DMS79 (cell line): ENCODE measurements around the gene EHBP1.

ENCODE experiments used
- DNase-seq: peaks from one replicate; lab custom pipeline; 2025; lab: John Stamatoyannopoulos, UW

Gene EHBP1

DNA sequence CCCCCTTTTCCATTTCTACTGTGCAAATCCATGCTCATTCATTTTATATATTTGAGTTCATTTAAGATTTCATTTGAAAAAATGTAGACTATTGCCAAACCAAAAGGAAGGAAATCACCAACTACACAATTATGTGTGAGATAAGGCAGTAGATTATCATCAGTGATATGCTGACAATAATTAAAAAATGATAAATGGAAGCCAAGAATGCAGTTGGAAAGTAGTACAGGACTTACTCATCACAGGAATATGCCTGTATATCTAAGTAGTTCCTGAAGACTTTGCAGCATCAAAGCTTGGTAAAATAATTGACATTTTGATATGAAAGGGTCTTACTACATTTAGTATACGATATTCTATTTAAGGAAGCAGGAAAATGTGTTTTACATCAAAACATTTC lies 179.0 kb downstream of the EHBP1 start:
- DNase-seq = no peak

DNA sequence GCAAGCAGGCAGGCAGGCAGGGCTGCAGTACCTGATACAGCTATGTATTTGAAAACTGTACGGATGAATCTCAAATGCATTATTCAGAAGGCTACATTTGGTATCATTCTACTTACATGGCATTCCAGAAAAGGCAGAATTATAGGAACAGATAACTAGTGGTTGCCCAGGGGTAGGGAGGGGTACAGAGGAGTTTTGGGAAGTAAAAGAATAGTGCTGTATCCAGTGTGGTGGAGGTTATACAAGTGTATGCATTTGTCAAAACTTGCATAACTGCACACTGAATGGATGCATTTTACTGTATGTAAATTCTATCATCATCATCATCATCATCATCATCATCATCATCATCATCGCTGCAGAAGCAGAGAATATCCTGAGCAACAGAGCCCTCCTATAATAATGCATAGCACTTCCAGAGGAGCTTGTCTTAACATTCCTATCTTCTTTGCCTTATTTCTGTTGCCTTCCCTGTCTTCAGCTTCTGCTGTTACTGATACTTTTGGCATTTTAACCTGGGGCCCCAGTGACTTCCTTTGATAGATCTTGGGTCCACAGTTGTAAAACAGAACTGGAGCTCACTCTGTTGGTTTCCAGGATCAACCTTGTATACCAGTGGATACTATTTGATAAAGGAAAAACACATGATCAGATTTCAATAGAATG lies 189.6 kb downstream of the EHBP1 start:
- no peak for DNase-seq

DNA sequence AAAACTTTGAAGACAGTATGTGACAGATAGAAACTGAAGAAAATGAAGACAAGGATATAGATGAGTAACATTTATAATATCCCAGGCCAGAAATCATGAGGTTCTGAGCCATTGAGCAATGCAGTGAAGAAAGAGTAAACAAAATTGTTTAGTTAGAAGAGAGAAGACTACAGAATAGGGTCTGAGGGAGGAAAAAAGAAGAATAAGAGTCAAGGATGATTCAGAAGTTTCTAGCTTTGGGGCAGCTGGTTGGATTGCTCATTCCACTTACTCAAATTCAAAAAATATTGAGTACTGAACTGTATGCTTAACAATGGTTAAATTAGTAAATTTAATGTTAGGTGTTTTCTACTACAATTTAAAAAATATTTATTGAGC lies 190.1 kb downstream of the EHBP1 start:
- no peak for DNase-seq

DNA sequence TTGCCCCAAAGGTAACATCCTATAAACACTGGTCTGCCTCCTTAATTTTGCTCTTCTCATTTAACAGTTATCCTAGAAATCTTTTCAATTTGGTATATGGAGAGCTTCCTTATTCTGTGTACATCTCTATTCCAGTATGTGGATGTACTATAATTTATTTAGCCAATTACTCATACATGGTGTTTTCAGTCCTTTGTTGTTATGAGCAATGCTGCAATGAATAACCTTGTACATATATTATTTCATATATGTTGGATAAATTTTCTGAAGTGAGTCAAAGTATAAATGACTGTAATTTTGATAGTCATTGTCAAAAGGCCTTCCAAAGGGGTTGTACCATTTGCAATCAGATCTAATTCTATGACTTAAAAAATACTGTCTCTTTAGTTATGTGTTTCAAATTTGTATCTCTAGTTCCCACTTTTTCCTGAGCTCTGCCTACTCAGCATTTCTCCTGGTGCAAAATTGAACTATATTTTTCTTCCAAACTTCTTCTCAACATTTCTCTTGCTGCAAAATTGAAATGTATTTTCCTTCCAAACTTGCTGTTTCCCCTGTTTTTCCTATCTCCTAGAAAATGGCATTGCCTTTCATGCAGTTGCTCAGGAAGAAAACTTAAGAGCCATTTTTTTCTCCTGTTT lies 191.8 kb downstream of the EHBP1 start:
- DNase-seq = no peak

DNA sequence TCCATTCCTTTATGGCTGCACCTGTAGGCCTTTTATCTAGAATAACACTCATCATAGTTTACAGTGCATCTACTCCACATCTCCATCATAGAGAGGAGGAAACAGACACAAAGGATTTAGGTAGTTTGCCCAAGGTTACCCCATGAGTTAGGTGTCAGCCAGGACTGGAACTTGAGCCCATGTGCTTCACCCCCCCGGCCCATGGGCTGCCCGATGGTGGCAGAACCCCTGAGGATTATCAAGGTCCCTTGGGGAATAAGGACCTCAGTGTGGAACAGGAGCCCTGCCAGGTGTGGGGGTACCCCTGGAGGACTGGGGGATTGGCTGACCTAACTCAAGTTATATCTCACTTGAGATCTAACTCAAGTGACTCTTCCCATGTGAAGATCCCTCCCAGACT lies 198.8 kb downstream of the EHBP1 start:
- no peak for DNase-seq

DNA sequence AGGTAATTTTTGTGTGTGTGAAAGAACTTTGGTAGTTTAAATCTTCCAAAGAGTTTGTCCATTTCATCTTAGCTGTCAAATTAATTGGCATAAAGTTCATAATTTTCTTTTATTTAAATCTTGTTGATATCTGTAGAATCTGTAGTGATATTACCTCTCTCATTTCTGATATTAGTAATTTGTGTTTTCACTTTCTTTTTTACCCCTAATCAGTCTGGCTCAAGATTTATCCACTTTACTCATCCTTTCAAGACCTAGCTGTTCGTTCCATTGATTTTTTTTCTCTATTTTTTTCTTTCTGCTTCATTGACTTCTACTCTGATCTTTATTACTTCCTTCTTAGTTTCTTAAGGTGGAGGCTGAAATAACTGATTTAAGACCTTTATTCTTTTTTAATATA lies 202.6 kb downstream of the EHBP1 start:
- no peak for DNase-seq

DNA sequence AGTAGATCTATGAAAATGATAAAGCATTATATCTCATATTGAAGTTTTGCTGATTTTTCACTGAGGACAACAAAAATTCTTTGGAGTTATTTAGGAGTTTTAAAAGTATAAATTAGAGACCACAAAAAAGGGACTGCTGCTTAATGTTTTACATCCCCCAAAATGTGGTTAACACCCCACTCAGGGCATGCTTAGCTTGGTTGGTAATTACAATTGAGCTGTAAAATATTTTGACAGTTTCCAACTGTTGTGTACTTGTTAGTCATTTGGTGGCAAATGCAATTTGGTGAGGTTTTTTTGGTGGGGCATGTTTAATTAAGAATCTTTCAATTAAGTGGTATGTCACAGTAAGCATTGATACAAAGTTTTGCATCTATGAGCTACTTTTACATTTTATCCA lies 207.8 kb downstream of the EHBP1 start:
- DNase-seq = no peak

DNA sequence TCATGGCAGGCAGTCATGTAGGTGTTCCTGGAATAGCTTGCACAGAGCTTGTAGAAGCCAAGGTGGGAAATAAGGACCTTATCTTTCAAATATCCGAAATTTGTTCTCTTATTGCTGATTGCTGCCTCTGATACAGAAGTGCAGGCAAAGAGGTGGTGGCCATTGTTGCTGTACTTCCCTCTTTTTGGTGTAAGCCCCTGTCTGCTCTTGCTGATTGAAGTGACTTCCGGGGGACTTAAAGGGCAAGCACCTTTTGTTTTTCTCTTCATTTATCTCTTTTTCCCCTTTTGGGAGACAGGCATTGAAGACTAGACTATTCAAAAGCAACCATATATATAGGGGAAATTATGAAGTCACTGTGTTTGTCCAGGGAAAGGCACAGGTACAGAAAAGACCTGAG lies 213.5 kb downstream of the EHBP1 start:
- no peak for DNase-seq

DNA sequence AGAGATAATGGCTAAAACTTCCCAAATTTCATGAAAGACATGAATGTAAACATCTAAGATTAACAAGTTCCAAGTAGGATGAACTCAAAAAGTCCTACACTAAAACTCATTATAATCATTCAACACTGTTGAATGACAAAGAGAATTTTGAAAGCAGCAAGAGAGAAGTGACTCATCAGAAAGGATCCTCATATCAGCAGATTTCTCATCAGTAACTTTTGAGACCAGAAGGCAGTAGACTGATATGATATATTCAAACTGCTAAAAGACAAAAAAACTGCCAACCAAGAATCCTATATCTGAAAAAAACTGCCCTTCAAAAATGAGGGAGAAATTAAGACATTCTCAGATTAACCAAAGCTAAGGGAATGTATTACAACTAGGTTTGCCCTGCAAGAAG lies 214.6 kb downstream of the EHBP1 start:
- DNase-seq = no peak

DNA sequence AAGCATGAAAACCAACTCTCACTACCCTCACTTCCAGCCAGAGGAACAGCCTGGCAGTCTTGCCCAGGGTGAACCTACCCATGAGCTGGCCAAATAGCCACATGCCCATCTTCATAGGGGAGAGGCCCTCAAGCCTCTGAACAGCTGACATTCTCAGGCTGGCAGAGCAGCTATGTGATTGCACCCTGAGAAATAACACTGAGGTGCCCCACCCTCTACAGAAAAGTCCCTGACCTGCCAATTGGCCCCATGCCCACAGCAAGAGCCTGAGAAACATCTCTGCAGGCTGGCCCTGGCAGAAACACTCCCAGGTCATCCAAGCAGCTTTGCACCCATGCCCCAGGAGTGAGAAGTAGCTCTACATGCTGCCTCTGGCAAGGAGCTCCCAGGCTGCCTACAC lies 217.7 kb downstream of the EHBP1 start:
- no peak for DNase-seq

DNA sequence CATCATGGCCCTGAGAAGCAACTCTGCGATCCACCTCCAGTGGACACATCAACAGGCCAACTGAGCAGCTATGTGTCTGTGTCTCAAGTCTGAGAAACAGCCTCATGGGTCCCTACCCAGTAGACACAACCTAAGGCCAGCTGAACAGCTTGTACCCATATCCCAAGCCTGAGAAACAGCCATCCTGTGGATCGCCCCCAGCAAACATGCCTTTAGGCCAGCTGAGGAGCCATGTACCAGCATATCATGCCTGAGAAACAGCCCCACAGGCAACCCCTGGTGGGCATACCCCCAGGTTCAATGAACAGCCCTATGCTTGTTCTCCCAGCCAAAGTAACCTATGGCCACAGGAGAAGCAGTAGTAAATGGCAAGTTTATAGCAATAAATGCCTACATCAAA lies 218.4 kb downstream of the EHBP1 start:
- no peak for DNase-seq

DNA sequence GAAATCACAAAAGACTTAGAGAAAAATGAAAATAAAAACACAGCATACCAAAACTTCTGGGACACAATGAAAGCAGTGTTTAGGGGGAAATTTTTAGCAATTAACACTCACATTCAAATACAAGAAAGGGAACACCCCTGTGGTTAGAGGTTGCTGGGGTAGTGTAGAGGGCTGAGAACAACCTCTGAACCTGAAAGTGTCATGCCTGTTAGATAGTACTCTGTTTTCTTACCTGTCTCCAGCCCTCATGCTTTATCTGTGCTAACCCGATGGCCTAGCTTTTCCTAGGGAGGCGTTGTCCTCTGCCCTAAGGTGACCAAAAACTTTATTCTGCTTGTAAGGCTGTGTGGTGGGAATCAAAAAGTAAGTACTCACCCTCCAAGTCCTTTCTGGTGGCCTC lies 222.5 kb downstream of the EHBP1 start:
- DNase-seq = no peak

DNA sequence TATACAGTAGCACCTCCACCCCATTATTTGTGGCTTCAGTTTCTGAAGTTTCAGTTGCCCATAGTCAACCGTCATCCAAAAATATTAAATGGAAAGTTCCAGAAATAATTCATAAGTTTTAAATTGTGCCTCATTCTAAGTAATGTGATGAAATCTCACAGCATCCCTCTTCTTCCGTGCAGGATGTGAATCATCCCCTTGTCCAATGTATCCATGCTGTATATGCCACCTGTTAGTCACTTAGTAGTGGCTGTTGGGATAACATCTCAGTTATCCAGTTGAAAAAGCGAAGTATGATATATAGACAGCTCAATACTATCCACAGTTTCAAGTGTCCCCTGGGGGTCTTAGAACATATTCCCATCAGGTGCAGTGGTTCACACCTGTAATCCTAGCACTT lies 226.0 kb downstream of the EHBP1 start:
- no peak for DNase-seq

DNA sequence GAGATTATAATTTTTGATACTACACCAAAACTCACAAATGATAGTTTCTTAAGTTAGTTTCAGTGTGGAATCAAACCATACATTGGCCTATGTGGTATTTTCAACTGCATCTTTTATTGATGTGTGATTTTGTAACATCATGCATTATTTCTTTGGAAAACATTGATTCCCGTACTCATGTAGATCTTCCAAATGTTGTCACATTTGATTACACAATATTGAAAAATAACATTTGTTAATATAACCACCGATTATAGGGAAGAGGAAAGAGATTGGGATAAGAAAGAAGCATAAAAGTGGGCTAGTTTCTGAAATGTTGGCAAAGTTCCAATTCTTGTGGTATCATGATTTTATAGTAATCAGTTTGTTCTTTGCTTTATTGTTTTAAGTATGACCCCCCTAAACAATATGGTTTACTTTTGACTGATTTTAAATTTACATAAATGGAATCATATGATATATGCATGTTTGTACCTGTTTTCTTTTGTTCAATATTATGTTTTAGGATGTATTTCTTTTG lies 227.9 kb downstream of the EHBP1 start:
- no peak for DNase-seq

DNA sequence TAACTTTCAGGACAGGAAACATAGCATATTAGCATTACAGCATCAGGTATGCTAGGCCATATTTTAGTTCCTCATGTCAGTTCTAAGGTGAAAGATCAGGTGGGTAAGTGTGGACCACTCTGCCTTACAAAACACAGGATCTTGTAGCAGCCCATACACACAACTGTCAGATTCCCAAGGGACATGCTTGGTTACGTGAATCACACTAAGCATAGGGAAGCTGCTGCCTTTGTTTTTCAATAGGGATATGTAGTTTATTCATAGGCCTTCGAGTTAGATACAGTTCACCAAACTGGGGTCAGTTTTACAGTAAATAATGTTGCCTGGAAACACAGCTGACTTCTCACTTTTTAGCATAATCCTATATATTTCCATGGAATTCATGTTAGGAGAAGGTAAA lies 229.0 kb downstream of the EHBP1 start:
- DNase-seq = no peak

DNA sequence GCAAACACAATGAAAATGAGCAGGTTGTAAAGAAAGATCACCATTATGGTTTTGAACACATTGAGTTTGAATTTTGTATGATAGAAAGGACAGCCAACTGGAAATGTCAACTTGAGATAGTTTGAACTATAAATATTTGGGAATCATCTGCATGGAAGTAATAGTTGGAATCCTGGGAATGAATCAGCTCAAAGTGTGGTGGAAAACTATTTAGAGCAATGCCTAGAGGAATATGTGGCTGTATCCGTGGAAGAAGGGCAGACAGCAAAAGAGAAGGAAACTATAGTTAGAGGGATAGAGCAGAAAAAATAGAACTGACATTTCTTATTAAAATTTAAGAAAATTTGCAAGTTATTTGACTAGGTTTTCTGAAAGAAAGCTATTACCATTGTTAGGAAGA lies 232.6 kb downstream of the EHBP1 start:
- DNase-seq = no peak

DNA sequence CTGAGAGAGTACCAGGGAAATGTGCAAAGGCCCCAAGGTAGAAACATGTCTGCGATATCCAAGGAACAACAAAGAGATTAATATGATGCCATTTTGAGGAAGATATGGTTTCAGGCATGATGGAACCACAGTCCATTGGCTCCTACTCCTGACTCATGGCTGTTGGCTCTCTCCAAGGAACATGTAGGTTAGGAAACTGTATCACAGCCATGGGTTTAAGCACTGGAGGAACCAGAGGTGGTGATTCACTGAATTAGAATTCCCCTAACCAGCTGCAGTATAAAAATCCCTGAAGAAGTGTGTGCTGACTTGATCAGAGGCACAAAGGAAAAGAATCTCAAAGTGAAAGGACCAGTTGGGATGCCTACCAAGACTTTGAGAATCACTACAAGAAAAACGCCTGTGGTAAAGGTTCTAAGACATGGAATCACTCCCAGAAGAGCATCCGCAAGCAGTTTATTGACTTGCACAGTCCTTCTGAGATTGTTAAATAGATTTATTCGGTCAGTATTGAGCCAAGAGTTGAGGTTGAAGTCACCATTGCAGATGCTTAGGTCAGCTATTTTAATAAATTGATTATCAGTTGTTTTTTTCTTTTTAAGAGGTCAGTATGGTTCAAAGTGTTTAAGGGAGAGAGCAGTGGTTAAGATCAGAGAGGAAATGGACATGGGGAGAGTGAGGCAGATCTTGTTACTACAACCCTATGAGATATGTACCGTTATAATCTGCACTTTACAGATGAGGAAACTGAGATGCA lies 234.4 kb downstream of the EHBP1 start:
- DNase-seq = no peak

DNA sequence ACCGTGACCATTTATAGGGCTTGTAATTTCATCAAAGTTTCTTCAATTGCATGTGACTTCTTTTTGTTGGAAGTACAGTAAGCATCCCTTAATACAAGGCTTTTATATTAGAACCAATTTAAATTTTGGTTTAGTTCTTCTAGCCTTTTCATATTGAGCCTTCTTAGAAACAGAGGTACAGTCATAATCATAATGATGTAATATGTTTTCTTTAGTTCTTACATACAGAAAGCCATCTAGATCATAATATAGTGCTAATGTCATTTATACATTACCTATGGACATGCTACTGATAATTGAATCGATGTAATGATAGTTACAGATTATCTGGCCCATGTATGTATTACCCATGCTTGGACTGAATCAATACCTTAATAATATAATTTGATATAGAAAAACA lies 235.2 kb downstream of the EHBP1 start:
- no peak for DNase-seq

DNA sequence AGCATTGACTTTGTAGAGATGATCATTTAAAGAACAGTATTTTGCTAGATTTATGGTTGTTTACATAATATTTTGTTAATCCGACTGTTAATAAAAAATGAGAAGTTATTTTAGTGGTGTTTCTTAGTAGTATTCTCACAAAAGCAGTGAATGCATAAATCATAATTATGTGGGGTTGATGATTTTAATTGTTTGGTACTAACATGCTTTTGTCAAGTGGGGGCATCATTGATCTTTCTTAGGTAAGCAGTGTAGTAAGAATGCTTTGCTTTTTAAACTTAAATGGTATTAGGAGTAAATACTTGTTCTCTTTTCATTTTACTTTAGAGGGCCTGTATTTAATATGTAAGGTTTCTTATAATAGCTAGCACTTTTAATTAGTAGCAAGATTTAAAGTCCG lies 235.9 kb downstream of the EHBP1 start:
- no peak for DNase-seq

DNA sequence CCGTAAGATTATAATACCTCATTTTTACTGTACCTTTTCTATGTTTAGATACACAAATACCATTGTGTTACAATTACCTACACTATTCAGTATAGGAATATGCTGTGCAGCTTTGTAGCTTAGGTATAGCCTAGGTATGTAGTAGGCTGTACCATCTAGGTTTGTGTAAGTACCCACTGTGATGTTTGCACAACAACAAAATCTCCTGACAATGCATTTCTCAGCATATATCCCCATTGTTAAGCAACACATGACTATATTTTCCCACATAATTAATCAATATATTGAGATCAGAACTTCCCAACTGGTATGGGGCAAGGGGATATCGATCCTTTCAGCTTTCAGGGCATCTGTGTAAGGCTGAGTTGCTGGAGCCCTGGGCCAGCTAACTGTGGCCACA lies 238.8 kb downstream of the EHBP1 start:
- no peak for DNase-seq

DNA sequence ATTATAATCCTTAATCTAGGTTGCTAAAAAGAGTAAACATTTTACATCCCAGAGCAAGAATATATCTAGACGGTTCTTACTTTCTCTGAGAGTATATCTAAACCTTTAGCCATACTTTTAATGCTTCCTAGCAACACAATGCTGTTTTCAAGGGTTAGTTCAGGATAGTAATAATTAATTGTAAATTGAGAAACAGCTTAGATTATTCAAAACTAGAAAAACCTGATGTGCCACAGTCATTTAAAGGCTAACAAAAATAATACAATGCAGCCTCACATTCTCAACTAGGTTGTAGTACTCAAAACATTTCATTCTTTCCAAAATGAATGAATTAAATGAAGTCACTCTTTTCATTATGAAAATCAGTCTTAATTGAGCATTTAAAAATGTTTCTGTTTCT lies 241.9 kb downstream of the EHBP1 start:
- DNase-seq = no peak

DNA sequence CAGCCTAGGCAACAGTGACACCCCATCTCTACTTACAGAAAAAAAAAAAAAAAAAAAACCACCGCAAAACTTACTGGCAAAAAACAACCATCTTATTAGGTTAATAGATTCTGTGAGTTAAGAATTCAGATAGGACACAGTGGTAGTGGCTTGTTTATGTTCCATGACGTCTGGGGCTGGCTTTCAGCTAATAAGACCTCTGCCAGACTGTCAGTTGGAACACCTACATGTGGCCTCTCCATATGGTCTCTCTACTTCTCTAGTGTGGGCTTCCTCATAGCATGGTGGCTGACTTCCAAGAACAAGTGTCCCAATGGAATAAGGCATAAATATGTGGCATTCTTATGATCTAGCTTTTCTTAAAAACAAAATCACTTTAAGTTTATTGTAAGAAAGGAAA lies 251.1 kb downstream of the EHBP1 start:
- DNase-seq = no peak

DNA sequence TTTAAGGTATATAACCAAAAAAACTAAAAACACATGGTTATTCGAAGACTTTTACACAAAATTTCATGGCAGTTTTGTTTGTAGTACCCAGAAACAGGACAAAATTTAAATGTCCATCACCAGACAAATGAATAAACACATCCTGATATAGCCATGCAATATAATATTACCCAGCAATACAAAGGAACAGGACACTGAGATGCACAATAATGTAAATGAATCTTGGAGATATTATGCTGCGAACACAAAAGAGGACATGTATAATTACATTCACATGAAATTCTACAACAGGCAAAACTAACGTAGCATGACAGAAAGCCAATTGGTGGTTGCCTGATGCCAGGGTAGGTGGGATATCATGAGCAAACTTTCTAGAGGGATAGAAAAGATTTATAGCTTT lies 252.7 kb downstream of the EHBP1 start:
- no peak for DNase-seq
